TTC549 (cell line): ENCODE data around the gene AHSG.

ENCODE experiments used
- FAIRE-seq: peaks from 2 replicates; lab custom pipeline; 2012; peaks lifted over from hg19 to GRCh38; lab: Jason Lieb, UNC

The AHSG gene

GRCh38 chr3:186642014-186642413, 29.2 kb downstream of the AHSG start:
- FAIRE-seq = no peak

- no peak for FAIRE-seq
These were observed 30.6 kb downstream of the AHSG start for GRCh38 chr3:186643493-186643892.

GRCh38 chr3:186644683-186645082, 31.8 kb downstream of the AHSG start:
- FAIRE-seq = no peak

GRCh38 chr3:186646106-186646505, 33.2 kb downstream of the AHSG start:
- FAIRE-seq = no peak

- no peak for FAIRE-seq
These were observed 34.0 kb downstream of the AHSG start for GRCh38 chr3:186646841-186647240.

GRCh38 chr3:186648851-186649250, 36.0 kb downstream of the AHSG start:
- no peak for FAIRE-seq

GRCh38 chr3:186651678-186652215, 38.9 kb downstream of the AHSG start:
- no peak for FAIRE-seq

- no peak for FAIRE-seq
These were observed 40.3 kb downstream of the AHSG start for GRCh38 chr3:186653080-186653707.

- no peak for FAIRE-seq
These were observed 41.1 kb downstream of the AHSG start for GRCh38 chr3:186653984-186654383.

- FAIRE-seq = no peak
These were observed 50.7 kb downstream of the AHSG start for GRCh38 chr3:186663361-186664118.

GRCh38 chr3:186664119-186664495, 51.2 kb downstream of the AHSG start:
- no peak for FAIRE-seq

- FAIRE-seq = no peak
These were observed 51.6 kb downstream of the AHSG start for GRCh38 chr3:186664506-186664905.

- no peak for FAIRE-seq
These were observed 52.8 kb downstream of the AHSG start, which contains the start of gene HRG for GRCh38 chr3:186665625-186666188. Gene HRG (plus strand): TSS chr3:186666014. CDS start chr3:186666032, 18 bp downstream.

GRCh38 chr3:186668426-186668825, 55.6 kb downstream of the AHSG start:
- FAIRE-seq = no peak

- FAIRE-seq = no peak
These were observed 56.7 kb downstream of the AHSG start for GRCh38 chr3:186669378-186670084.

GRCh38 chr3:186670155-186670554, 57.3 kb downstream of the AHSG start:
- no peak for FAIRE-seq
